K562 (cell line): ENCODE measurements around the gene CCDC138. TPM values are rescaled to one million over a fixed set of nuclear protein-coding genes. Genes with fewer than 3 reads are reported as not detected.
A peak's percentile ranks its signal among the peaks of the same experiment; 100 is the strongest.

Experiments
- ATF7 ChIP-seq: fragments of 450-650 bp; IDR thresholded peaks from 2 replicates; pipeline ENCODE4 v1.7.1; 2014; ENCODE audit warnings: mild to moderate bottlenecking, moderate library complexity
- CEBPB ChIP-seq: fragments of 450-650 bp; IDR thresholded peaks from 2 replicates; pipeline ENCODE4 v1.6.1; 2016; ENCODE audit warnings: missing genetic modification characterization, missing compliant biosample characterization
- FOXK1 ChIP-seq: sonication (generic); formaldehyde crosslinking; IDR thresholded peaks from 2 replicates; pipeline ENCODE4 v1.8.0; 2022; ENCODE audit warnings: missing genetic modification reagents, mild to moderate bottlenecking, borderline replicate concordance
- HSF4 ChIP-seq: fragments of 250-450 bp; sonication (Bioruptor Pico); IDR thresholded peaks from 2 replicates; pipeline ENCODE4 v2.1.2; 2022; ENCODE audit warnings: mild to moderate bottlenecking, moderate library complexity, borderline replicate concordance
- MCM7 ChIP-seq, 2 experiments: fragments of 450-650 bp; IDR thresholded peaks; 2 replicates each; pipeline ENCODE4 v1.6.1; 2016 to 2018
- NCOA4 ChIP-seq: fragments of 450-650 bp; IDR thresholded peaks from 2 replicates; pipeline ENCODE4 v1.6.1; 2018; ENCODE audit warnings: mild to moderate bottlenecking; ENCODE audit not compliant: partially characterized antibody
- NKRF ChIP-seq: fragments of 450-650 bp; IDR thresholded peaks from 2 replicates; pipeline ENCODE4 v1.6.1; 2016; ENCODE audit warnings: borderline replicate concordance
- PRMT5 ChIP-seq: sonication (generic); formaldehyde crosslinking; IDR thresholded peaks from 2 replicates; pipeline ENCODE4 v1.5.0; 2020; ENCODE audit warnings: missing genetic modification reagents
- RERE ChIP-seq: sonication (generic); formaldehyde crosslinking; IDR thresholded peaks from 2 replicates; pipeline ENCODE4 v1.8.0; 2023; ENCODE audit warnings: missing genetic modification reagents, mild to moderate bottlenecking, borderline replicate concordance
- SMAD1 ChIP-seq: fragments of 150-350 bp; IDR thresholded peaks from 2 replicates; pipeline ENCODE4 v1.6.1; 2014; ENCODE audit warnings: low read length, low read depth; ENCODE audit not compliant: partially characterized antibody
- TGIF2 ChIP-seq: sonication (generic); formaldehyde crosslinking; IDR thresholded peaks from 2 replicates; pipeline ENCODE4 v1.8.1; 2022; ENCODE audit warnings: mild to moderate bottlenecking, missing genetic modification reagents, moderate library complexity
- TSHZ1 ChIP-seq: fragments of 250-450 bp; sonication (Bioruptor Pico); IDR thresholded peaks from 2 replicates; pipeline ENCODE4 v1.4.0; 2020; ENCODE audit warnings: mild to moderate bottlenecking, moderate library complexity
- XRCC3 ChIP-seq: fragments of 450-650 bp; IDR thresholded peaks from 2 replicates; pipeline ENCODE4 v1.6.1; 2017; ENCODE audit warnings: mild to moderate bottlenecking, moderate library complexity
- ZNF644 ChIP-seq: fragments of 200-800 bp; sonication (Bioruptor generic); IDR thresholded peaks from 2 replicates; pipeline ENCODE4 v1.6.1; 2016; ENCODE audit warnings: low read depth, missing genetic modification characterization, missing compliant biosample characterization
- polyA plus RNA-seq, 8 experiments: library from polyadenylated mRNA; depleted of rRNA in 4 of 8; stranded (reverse) in 5 of 8; unstranded in 3 of 8; fragments of >200 nt; fragmentation: Nextera tagmentation in 2 of 8; fragmentation: Illumina TruSeq in 1 of 8; extraction: Ambion mirVana in 2 of 8; extraction: Trizol in 1 of 8; gene quantifications; 2 replicates each; pipeline versions ENCODE4 v1.2.1 to v1.2.3, GENCODE V29; 2011 to 2014; ENCODE audit warnings: inconsistent platforms in 1 of 8, missing spikeins in 1 of 8
- total RNA-seq, 7 experiments: library from RNA; depleted of rRNA in 6 of 7; stranded (reverse); fragments of >200 nt in 6 of 7; fragmentation: Illumina TruSeq in 2 of 7; extraction: Trizol in 2 of 7; gene quantifications; 2 replicates each; pipeline versions ENCODE4 v1.2.1 to v1.2.3, GENCODE V29; 2011 to 2021; ENCODE audit warnings: low replicate concordance in 1 of 7
- TF ChIP-seq, protein P1 (sequence below), 2 experiments: fragments of 450-650 bp; IDR thresholded peaks; 2 replicates each; pipeline ENCODE4 v1.6.1; 2016

The CCDC138 gene
- total and polyA plus RNA-seq, 9 of the 15 experiments (the other 6 are each of a cell fraction or from before 2014, with no cell fraction given), result 17.5 to 44.6 (median 26.7) TPM

DNA sequence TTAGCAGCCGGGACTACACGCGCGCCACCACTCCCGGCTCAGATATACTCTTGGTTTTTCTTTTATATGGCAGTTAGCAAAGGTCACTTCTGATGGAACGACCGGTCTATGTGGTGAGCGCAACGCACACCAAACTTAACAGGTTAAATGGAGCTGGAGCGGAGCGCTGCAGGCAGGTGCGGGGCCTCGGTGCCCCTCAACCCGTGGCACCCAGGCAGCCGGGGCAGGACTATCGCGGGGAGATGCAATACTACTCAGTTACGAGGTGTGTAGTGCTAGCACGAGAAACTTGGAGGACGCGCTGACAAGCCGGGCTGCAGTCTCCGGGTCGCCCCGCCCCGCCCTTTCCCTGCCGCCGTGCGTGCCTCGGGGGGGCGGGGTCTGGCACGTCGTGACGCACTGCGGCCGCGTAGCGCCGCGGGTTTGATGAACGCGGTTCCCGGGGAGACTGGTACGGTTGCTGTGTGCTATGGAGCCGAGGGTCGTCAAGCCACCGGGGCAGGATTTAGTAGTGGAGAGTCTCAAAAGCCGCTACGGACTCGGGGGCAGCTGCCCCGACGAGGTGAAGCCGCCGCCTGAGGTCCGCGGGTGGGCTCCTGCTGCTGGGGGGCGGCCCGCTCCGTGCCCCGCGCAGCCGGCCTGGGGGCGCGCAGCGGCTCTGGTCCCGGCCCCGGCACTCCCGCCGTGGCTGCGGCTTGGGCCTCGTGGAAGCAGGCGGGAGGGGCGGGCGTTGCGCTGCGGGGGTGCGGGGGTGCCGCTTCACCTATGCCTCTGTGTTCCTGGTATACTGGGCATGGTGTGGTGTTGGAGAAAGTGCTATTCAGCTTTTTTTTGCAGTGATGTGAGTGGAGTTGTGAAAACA, at the start of gene CCDC138 (continued):
- peak; percentile 85; the same call in 1 of the 2 replicates for TF ChIP-seq NKRF
- TF ChIP-seq, protein P1, sequence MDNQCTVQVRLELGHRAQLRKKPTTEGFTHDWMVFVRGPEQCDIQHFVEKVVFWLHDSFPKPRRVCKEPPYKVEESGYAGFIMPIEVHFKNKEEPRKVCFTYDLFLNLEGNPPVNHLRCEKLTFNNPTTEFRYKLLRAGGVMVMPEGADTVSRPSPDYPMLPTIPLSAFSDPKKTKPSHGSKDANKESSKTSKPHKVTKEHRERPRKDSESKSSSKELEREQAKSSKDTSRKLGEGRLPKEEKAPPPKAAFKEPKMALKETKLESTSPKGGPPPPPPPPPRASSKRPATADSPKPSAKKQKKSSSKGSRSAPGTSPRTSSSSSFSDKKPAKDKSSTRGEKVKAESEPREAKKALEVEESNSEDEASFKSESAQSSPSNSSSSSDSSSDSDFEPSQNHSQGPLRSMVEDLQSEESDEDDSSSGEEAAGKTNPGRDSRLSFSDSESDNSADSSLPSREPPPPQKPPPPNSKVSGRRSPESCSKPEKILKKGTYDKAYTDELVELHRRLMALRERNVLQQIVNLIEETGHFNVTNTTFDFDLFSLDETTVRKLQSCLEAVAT (IDR thresholded peaks at IDR 0.05), result no peak
- TF ChIP-seq NCOA4, result no peak
- no peak for TF ChIP-seq ZNF644 (tag)
- TF ChIP-seq XRCC3, result no peak
- no peak for TF ChIP-seq MCM7 (IDR thresholded peaks at IDR 0.05)
- TF ChIP-seq ATF7, result peak; percentile 65
- TF ChIP-seq CEBPB (tag), result no peak
- no peak for TF ChIP-seq TGIF2 (CRISPR knock-in tag)
- no peak for TF ChIP-seq PRMT5 (CRISPR knock-in tag)
- TF ChIP-seq RERE (CRISPR knock-in tag), result no peak
- TF ChIP-seq SMAD1, result peak; percentile 35
- no peak for TF ChIP-seq FOXK1 (CRISPR knock-in tag)
- no peak for TF ChIP-seq HSF4 (CRISPR knock-in tag)
- TF ChIP-seq TSHZ1 (CRISPR knock-in tag), result no peak
